ENCODE measurements around the gene HS6ST2.

DNA sequence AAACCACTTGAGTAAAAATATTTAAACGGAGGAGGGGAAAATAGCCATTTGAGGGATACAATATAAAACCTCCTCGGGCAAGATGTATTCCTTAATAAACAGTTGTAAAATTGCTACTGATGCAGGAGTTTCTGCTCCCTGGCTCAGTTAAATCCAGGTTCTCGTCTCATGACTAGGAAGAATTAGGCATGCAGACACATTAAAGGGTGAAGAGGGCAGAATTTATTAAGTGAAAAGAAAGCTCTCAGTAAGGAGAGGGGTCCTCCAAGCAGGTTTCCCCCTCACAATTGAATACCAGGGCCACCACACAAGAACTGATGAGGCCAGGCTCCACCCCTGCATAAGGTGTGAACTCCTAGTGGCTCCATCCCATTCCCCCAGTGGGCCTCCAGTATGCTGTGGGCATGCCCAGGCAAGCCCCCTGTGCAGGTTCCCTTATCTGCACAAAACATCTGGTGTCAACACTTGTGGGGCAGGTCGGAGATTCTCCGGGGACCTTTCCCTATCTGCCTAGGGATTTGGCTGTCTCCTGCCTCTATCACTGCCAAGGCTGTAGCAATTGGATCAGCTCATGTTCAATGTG lies 80.4 kb downstream of the HS6ST2 start:
- TF ChIP-seq, protein P1, sequence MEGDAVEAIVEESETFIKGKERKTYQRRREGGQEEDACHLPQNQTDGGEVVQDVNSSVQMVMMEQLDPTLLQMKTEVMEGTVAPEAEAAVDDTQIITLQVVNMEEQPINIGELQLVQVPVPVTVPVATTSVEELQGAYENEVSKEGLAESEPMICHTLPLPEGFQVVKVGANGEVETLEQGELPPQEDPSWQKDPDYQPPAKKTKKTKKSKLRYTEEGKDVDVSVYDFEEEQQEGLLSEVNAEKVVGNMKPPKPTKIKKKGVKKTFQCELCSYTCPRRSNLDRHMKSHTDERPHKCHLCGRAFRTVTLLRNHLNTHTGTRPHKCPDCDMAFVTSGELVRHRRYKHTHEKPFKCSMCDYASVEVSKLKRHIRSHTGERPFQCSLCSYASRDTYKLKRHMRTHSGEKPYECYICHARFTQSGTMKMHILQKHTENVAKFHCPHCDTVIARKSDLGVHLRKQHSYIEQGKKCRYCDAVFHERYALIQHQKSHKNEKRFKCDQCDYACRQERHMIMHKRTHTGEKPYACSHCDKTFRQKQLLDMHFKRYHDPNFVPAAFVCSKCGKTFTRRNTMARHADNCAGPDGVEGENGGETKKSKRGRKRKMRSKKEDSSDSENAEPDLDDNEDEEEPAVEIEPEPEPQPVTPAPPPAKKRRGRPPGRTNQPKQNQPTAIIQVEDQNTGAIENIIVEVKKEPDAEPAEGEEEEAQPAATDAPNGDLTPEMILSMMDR (conservative IDR thresholded peaks at IDR 0.05): no peak
- no peak for TF ChIP-seq EZH2 (IDR thresholded peaks at IDR 0.05; ENCODE audit: low read depth)

Measured in PC-9 (cell line).